Lower lobe of right lung (tissue), 2 donors: ENCODE measurements around the gene MOGAT2. TPM values are rescaled to one million over a fixed set of nuclear protein-coding genes. Genes with fewer than 3 reads are reported as not detected.

ENCODE experiments used
- ATAC-seq, 2 donors: fragments of 200-7000 bp; cut with Tn5 transposase; one replicate each; pipeline ENCODE4 v1.9.1; 2020 to 2022; ENCODE audit warnings: mild to moderate bottlenecking in 2 of 2, moderate library complexity in 2 of 2
- DNase-seq: peaks from one replicate; pipeline ENCODE4 v3.0.0-alpha.2; 2020
- H3K27ac ChIP-seq: fragments of 200-600 bp; one replicate; pipeline ENCODE4 v1.8.0; 2022
- H3K27me3 ChIP-seq: fragments of 200-600 bp; one replicate; pipeline ENCODE4 v1.8.0; 2022; ENCODE audit warnings: low read depth
- H3K36me3 ChIP-seq: fragments of 200-600 bp; one replicate; pipeline ENCODE4 v1.8.0; 2022; ENCODE audit warnings: mild to moderate bottlenecking
- H3K4me1 ChIP-seq: fragments of 200-600 bp; one replicate; pipeline ENCODE4 v1.8.0; 2022
- H3K4me3 ChIP-seq: fragments of 200-600 bp; one replicate; pipeline ENCODE4 v1.8.0; 2022; ENCODE audit warnings: mild to moderate bottlenecking
- H3K9me3 ChIP-seq: fragments of 200-600 bp; one replicate; pipeline ENCODE4 v1.8.0; 2022
- CTCF ChIP-seq: fragments of 200-600 bp; IDR thresholded peaks from one replicate; pipeline ENCODE4 v1.8.0; 2022; ENCODE audit warnings: antibody characterized with exemption, mild to moderate bottlenecking
- intact Hi-C: fragments of 100-400 bp; cut with DNase I; formaldehyde crosslinking; loops from one replicate; pipeline ENCODE4 v1.11.0; 2022
- long read RNA-seq: library from polyadenylated mRNA; unstranded; transcript quantifications from one replicate; pipeline ENCODE4 v2.0.0, GENCODE V29; 2021
- total RNA-seq: library from RNA; stranded (reverse); fragmentation: NEBNext Ultra II Directional; extraction: Animal tissue kit (Norgen Biotek cat#: 25700); gene quantifications from one replicate; pipeline ENCODE4 v1.2.1, GENCODE V29; 2021
- donor health status: DM: no; HTN: yes; CAD: no; lungs with severe emphysema.

The MOGAT2 gene
- not detected for total RNA-seq
- long read RNA-seq = 0 reads

- Histone ChIP-seq H3K4me1 (no peaks in the 10 kb centered on the region), H3K4me3 (no peak within 1 kb of the TSS), H3K36me3 (no peaks in the 10 kb centered on the region), H3K27ac (no peak within 1 kb of the TSS), H3K27me3 (no peaks in the 10 kb centered on the region), H3K9me3 (no peaks in the 10 kb centered on the region)
- DNase-seq (no peak), ATAC-seq (no peak)
- intact Hi-C loops = no loop called here
- TF ChIP-seq CTCF = no peak
Observed at GRCh38 chr11:75717608-75718418, at the start of gene MOGAT2. Gene MOGAT2, plus strand, starts transcription at chr11:75717838. Its CDS starts 51 bp downstream, at chr11:75717889.

GRCh38 chr11:75668451-75669297, 49.0 kb upstream of the MOGAT2 start, which contains the start of gene MAP6:
Gene MAP6, minus strand, starts transcription at chr11:75669038. Its CDS starts 669 bp downstream, at chr11:75668369.
- peak within 1 kb of the TSS; percentile 63 for H3K4me3 ChIP-seq
- no peak for DNase-seq
- ATAC-seq = peak; percentile 51 to 55
- H3K4me1 ChIP-seq = peaks cover 10% of the 10 kb centered on the region
- no peak for TF ChIP-seq CTCF
- peak within 1 kb of the TSS; percentile 60 for H3K27ac ChIP-seq
- intact Hi-C loops = no loop called here
- no peaks in the 10 kb centered on the region for H3K9me3 ChIP-seq
- peaks cover 28% of the 10 kb centered on the region for H3K27me3 ChIP-seq
- no peaks in the 10 kb centered on the region for H3K36me3 ChIP-seq

GRCh38 chr11:75673977-75674582, 43.6 kb upstream of the MOGAT2 start:
- H3K27ac ChIP-seq = no peak overlapping the region
- H3K9me3 ChIP-seq = no peaks in the 10 kb centered on the region
- peaks cover 17% of the 10 kb centered on the region for H3K27me3 ChIP-seq
- TF ChIP-seq CTCF = no peak
- H3K36me3 ChIP-seq = no peaks in the 10 kb centered on the region
- H3K4me3 ChIP-seq = no peak overlapping the region
- intact Hi-C loops = no loop called here
- ATAC-seq (peak in 1 of 2 donors; percentile 33), DNase-seq (no peak)
- no peaks in the 10 kb centered on the region for H3K4me1 ChIP-seq

GRCh38 chr11:75677275-75677674, 40.4 kb upstream of the MOGAT2 start:
- no peak for TF ChIP-seq CTCF
- no peak overlapping the region for H3K27ac ChIP-seq
- no peak for ATAC-seq
- H3K4me1 ChIP-seq = no peaks in the 10 kb centered on the region
- H3K27me3 ChIP-seq = no peaks in the 10 kb centered on the region
- no peaks in the 10 kb centered on the region for H3K36me3 ChIP-seq
- DNase-seq = no peak
- no peaks in the 10 kb centered on the region for H3K9me3 ChIP-seq
- intact Hi-C loops = no loop called here
- H3K4me3 ChIP-seq = no peak overlapping the region

- TF ChIP-seq CTCF = no peak
- Histone ChIP-seq H3K36me3 (no peaks in the 10 kb centered on the region), H3K27me3 (no peaks in the 10 kb centered on the region), H3K4me1 (no peaks in the 10 kb centered on the region), H3K9me3 (no peaks in the 10 kb centered on the region), H3K4me3 (no peak overlapping the region), H3K27ac (no peak overlapping the region)
- intact Hi-C loops = no loop called here
- ATAC-seq (no peak), DNase-seq (no peak)
Observed at GRCh38 chr11:75677909-75678308, 39.7 kb upstream of the MOGAT2 start.
